ENCODE results near the gene CADM1. TPM values are rescaled to one million over a fixed set of nuclear protein-coding genes. Genes with fewer than 3 reads are reported as not detected.

The CADM1 gene
- polyA plus RNA-seq, 1 donor (not counting 4 experiments of a cell fraction or from before 2014, with no cell fraction given): 9.5 TPM

DNA sequence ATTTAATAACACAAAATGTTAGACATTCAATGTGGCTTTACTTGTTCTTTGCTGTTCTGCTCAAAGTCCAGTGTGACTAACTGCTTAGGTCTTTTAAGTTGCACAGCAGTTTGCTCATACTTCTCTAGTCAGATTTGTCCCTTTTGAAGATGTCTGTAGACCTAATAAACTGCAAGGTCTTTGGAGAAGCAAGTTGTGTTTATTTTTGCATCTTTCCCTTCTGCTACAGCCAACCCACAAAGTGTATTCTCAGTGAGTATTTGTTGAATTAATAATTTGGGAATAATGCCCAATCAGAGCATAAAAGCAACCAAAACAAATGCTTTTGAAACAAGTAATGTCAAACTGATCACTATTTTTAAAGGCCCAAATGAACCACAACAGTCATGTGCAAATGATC is 312.5 kb downstream of the CADM1 start:
- Histone ChIP-seq H3K36me3 (ENCODE audit: control insufficient read depth in 2 of 2, extremely low read depth in 1 of 2, insufficient read depth in 2 of 2, low read length in 2 of 2) (no peaks in the 10 kb centered on the region), H3K9me1 (ENCODE audit: control insufficient read depth, extremely low read depth, insufficient read depth, low read length) (no peaks in the 10 kb centered on the region), H3K4me3 (ENCODE audit: control insufficient read depth in 2 of 3, extremely low read depth in 1 of 3, insufficient read depth in 2 of 3, low read depth in 1 of 3, low read length in 3 of 3) (no peak overlapping the region), H3K79me2 (ENCODE audit: control insufficient read depth, insufficient read depth, low read length) (no peaks in the 10 kb centered on the region), H4K20me1 (ENCODE audit: control insufficient read depth, extremely low read depth, insufficient read depth, low read length) (no peaks in the 10 kb centered on the region), H3K4me2 (ENCODE audit: control insufficient read depth, extremely low read depth, insufficient read depth, low read depth, low read length) (no peak overlapping the region), H3K27me3 (ENCODE audit: control insufficient read depth, extremely low read depth, insufficient read depth, low read length) (no peaks in the 10 kb centered on the region), H3K9ac (ENCODE audit: control insufficient read depth, extremely low read depth, insufficient read depth, low read length) (no peak overlapping the region), H2AFZ (ENCODE audit: control insufficient read depth, low read length) (no peak overlapping the region), H3K4me1 (ENCODE audit: control insufficient read depth, extremely low read depth, insufficient read depth, low read length) (no peaks in the 10 kb centered on the region), H3K9me3 (ENCODE audit: control insufficient read depth, low read depth, low read length) (no peaks in the 10 kb centered on the region), H3K27ac (ENCODE audit: control insufficient read depth, insufficient read depth, low read length) (no peak overlapping the region)
- DNase-seq (ENCODE audit: low read depth, low spot score) (no peak), FAIRE-seq (no peak)
- dilution Hi-C loops (cut with MboI; ENCODE audit: extremely low pct_ligation_motif_present, low sequenced_read_pairs): no loop called here
- no peak for TF ChIP-seq EZH2 (IDR thresholded peaks at IDR 0.05; ENCODE audit: low read length)
- TF ChIP-seq, protein P1, sequence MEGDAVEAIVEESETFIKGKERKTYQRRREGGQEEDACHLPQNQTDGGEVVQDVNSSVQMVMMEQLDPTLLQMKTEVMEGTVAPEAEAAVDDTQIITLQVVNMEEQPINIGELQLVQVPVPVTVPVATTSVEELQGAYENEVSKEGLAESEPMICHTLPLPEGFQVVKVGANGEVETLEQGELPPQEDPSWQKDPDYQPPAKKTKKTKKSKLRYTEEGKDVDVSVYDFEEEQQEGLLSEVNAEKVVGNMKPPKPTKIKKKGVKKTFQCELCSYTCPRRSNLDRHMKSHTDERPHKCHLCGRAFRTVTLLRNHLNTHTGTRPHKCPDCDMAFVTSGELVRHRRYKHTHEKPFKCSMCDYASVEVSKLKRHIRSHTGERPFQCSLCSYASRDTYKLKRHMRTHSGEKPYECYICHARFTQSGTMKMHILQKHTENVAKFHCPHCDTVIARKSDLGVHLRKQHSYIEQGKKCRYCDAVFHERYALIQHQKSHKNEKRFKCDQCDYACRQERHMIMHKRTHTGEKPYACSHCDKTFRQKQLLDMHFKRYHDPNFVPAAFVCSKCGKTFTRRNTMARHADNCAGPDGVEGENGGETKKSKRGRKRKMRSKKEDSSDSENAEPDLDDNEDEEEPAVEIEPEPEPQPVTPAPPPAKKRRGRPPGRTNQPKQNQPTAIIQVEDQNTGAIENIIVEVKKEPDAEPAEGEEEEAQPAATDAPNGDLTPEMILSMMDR (optimal IDR thresholded peaks at IDR 0.05 in 1 of 3, IDR thresholded peaks at IDR 0.05 in 1 of 3, conservative IDR thresholded peaks at IDR 0.05 in 1 of 3; ENCODE audit: extremely low read depth in 1 of 3, insufficient read depth in 2 of 3, low read length in 3 of 3): no peak

DNA sequence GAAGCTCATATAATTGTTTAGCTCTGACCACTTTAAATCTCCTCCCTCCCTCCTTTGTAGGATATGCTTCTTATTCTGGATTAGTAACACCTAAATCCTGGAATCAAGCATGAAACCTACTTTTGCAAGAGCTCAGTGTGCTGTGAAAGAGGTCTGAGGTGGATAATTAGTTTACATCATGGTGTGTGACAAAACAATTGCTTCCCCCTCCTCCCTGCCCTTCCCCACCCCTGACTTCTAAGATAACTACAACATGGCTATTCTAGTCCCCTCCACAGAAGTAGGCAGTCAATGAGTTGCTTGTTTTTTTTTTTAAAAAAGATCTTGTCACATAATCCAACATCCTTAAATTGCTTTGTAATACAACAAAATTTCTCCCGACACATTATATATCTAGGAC is 314.0 kb downstream of the CADM1 start:
- Histone ChIP-seq H3K36me3 (ENCODE audit: control insufficient read depth in 2 of 2, extremely low read depth in 1 of 2, insufficient read depth in 2 of 2, low read length in 2 of 2) (no peaks in the 10 kb centered on the region), H3K9me3 (ENCODE audit: control insufficient read depth, low read depth, low read length) (no peaks in the 10 kb centered on the region), H3K4me2 (ENCODE audit: control insufficient read depth, extremely low read depth, insufficient read depth, low read depth, low read length) (no peak overlapping the region), H3K79me2 (ENCODE audit: control insufficient read depth, insufficient read depth, low read length) (no peaks in the 10 kb centered on the region), H3K27ac (ENCODE audit: control insufficient read depth, insufficient read depth, low read length) (no peak overlapping the region), H3K4me3 (ENCODE audit: control insufficient read depth in 2 of 3, extremely low read depth in 1 of 3, insufficient read depth in 2 of 3, low read depth in 1 of 3, low read length in 3 of 3) (no peak overlapping the region), H3K4me1 (ENCODE audit: control insufficient read depth, extremely low read depth, insufficient read depth, low read length) (no peaks in the 10 kb centered on the region), H4K20me1 (ENCODE audit: control insufficient read depth, extremely low read depth, insufficient read depth, low read length) (no peaks in the 10 kb centered on the region), H3K9me1 (ENCODE audit: control insufficient read depth, extremely low read depth, insufficient read depth, low read length) (no peaks in the 10 kb centered on the region), H3K27me3 (ENCODE audit: control insufficient read depth, extremely low read depth, insufficient read depth, low read length) (no peaks in the 10 kb centered on the region), H2AFZ (ENCODE audit: control insufficient read depth, low read length) (no peak overlapping the region), H3K9ac (ENCODE audit: control insufficient read depth, extremely low read depth, insufficient read depth, low read length) (no peak overlapping the region)
- TF ChIP-seq, protein P1 (optimal IDR thresholded peaks at IDR 0.05 in 1 of 3, IDR thresholded peaks at IDR 0.05 in 1 of 3, conservative IDR thresholded peaks at IDR 0.05 in 1 of 3; ENCODE audit: extremely low read depth in 1 of 3, insufficient read depth in 2 of 3, low read length in 3 of 3): no peak
- no peak for TF ChIP-seq EZH2 (IDR thresholded peaks at IDR 0.05; ENCODE audit: low read length)
- FAIRE-seq: no peak
- dilution Hi-C loops (cut with MboI; ENCODE audit: extremely low pct_ligation_motif_present, low sequenced_read_pairs): no loop called here
- no peak for DNase-seq (ENCODE audit: low read depth, low spot score)

Measured in keratinocyte (primary cell).